Skin epidermis (tissue), 12 donors: ENCODE data around the gene EIF2B1.
"Not testable (repeated sequence)": the region's sequence is repeated elsewhere in the genome, so short reads cannot be mapped to it uniquely, and the experiment has no call there.

ENCODE experiments used
- H3K27ac ChIP-seq, 21 experiments: fragments of 200-600 bp; sonication (generic) in 11 of 21; one replicate each; pipeline ENCODE4 v1.5.0; 2020; ENCODE audit warnings: mild to moderate bottlenecking in 3 of 21, inconsistent platforms in 2 of 21, moderate library complexity in 2 of 21
- H3K4me3 ChIP-seq, 7 experiments: fragments of 200-600 bp; sonication (generic) in 2 of 7; one replicate each; pipeline ENCODE4 v1.5.0; 2020; ENCODE audit warnings: inconsistent platforms in 2 of 7, mild to moderate bottlenecking in 2 of 7, moderate library complexity in 1 of 7

The EIF2B1 gene

DNA sequence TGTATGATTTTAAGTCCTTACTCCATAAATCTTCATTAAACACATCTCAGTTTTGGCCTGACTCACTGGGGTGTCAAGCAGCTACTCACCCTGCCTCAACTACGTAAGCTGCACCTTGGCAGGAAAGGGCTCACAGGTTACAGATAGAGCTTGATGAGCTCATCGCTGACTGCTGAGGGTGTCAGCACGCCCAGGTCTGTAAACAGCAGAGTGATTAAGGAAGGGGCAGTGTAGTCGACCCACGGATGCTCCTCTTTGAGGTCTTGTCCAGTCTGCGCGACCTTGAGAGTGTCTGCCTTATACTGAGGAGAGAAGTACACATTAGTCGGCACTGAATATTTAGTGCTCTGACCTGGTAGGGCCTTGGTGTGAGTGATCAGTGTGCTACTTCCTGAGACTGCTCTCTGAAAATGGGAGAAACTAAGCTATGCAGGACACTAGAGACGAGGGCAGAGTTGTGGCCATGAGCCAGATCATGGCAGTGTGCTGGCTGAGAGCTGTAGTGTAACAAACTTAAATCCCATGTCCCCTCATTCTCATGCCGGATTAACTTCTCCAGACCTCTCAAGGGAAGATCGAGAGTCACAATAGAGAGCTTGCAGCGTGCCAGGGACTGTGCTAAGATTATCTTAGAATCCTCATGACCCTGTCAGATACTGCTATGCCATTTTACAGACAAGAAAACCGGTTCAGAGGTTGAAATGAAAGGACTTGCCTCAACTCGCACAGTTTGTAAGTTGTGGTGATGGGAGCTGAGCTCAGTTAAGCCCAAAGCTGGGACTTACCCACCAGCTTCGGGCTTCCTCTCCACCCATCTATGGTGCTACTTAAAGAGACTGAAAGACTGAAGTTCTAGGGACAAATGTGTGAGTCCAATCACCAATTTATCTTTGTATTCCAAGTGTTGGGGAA is 11.6 kb downstream of the EIF2B1 start:
- Histone ChIP-seq H3K4me3 (no peak overlapping the region), H3K27ac (peak overlapping the region in 1 of 21 experiments; percentile 37)

DNA sequence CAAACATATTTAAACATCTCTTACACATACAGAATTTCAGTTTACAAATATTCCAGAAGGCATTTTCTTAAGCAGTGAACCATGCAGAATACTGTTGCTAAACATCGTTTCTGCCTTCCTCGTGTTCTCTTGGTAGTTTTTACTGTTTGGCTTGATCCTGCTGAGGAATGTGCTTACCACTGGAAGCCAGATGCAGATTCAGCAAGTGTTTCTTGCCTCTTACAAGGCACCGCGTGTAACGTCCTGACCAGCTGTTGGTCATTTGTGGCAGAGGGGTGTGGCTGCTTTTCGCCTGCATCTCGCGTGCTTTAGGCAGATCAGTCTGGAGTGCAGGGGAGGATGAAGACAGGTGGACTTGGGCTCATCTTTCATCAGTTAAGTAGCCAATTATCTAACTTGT is 12.4 kb downstream of the EIF2B1 start:
- Histone ChIP-seq H3K4me3 (no peak overlapping the region), H3K27ac (no peak overlapping the region)

DNA sequence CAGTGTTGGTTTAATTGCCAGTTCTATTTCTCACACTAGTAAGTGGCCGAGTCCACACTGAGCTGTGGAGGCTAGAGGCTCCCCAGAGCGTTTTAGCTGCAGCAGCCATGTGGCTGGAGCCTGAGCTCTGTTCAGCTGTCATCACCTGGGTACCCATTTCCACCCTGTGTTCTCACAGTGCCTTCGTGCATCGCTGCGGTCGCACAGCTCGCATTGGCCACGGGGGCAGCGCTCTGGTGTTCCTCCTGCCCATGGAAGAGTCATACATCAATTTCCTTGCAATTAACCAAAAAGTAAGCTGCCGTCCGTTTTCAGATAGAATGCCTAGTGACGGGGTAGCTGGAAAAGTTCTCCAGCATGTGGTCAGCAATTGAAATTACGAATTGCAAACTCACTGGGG is 15.9 kb downstream of the EIF2B1 start:
- H3K27ac ChIP-seq: no peak overlapping the region
- no peak overlapping the region for H3K4me3 ChIP-seq

DNA sequence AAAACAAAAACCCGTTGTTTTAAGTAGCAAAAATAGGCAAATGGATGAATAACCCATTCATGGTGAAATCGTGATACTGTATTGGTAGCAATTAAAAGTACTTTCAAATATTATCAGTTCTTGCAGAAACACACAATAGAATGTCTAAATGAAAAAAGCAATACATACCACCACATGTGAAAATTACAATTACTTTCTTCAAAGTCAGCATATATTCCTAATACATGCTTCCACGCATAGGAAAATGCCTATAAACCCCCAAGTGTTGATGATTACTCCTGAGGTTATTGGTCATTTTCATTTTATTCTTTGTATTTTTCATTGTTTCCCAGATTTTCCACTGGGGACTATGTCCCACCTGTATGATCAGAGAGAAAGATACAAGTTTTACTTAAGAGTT is 16.3 kb downstream of the EIF2B1 start:
- Histone ChIP-seq H3K27ac (no peak overlapping the region), H3K4me3 (no peak overlapping the region)

DNA sequence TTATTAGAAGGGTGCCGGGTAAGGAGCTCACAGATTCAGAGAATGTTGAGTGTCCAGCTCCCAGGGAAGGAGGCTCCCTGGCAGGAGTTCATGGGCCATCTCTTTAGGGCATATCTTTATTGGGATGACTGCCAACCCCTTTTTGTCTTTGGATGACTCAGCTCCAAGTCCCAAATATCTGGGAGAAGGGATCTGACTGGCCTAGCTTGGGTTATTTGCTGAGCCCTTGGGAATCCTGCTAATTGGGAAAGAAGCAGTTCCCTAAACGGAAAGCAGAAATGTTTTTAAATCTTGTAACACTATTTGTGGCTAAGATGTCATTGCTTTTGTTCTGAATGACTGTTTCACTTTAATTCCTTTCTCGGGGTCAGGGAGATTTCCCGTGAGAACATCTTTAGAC is 19.0 kb downstream of the EIF2B1 start:
- H3K27ac ChIP-seq: no peak overlapping the region
- no peak overlapping the region for H3K4me3 ChIP-seq

DNA sequence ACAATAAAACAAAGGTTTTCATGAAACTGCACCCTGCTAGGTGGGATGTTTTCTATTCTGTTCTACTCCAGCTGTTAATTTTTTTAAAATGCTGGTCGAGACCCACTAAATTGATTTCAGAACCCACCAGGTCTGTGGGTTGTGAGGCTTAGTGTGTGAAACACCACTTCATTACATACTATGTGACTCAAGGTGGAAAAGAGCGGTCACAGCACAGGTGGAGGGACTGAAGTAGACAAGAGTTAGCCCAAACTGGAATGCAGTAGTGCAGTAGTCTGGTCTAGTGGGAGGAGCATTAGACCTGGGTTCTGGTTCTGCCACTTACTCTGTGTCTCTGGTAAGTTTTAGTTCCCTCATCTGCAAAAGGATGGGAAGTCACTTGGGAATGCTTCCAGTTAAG is 19.4 kb downstream of the EIF2B1 start:
- Histone ChIP-seq H3K4me3 (no peak overlapping the region), H3K27ac (no peak overlapping the region)

DNA sequence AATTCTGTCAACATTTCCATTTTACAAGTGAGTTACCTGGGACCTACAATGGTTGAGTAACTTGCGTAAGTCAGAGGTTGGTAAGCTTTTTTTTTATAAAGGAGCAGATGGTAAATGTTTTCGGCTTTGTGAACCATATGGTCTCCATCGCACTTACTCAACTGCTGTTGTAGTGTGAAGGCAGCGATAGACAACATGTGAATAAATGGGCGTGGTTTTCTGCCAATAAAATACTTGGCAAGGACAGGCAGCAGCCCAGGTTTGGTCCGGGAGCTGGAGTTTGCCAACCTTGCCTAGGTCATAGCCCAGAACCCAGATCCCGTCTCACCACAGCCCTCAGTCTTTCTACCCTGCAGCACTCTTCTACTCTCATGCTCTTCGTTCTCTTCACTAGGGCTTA is 25.3 kb downstream of the EIF2B1 start:
- H3K4me3 ChIP-seq: no peak overlapping the region
- H3K27ac ChIP-seq: no peak overlapping the region

DNA sequence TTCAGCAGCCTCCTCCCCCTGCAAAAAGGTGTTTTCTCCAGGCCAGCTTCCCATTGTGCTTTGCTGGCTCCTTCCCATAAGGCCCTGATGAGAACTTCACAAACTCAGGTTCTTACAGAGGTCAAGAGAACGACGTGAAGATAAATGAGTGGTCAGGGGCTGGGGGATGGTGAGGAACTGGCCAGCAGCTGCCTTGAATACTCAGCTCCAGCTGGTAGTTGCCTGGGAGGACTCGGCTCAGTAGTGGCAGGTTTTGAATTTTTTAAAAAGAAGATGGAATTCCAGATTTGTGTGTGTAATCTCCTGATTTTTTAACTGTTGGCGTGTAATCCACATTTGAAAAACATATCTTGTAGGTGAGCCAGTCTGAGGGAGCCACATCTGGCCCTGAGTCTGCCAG is 25.7 kb downstream of the EIF2B1 start:
- H3K4me3 ChIP-seq: no peak overlapping the region
- H3K27ac ChIP-seq: no peak overlapping the region

DNA sequence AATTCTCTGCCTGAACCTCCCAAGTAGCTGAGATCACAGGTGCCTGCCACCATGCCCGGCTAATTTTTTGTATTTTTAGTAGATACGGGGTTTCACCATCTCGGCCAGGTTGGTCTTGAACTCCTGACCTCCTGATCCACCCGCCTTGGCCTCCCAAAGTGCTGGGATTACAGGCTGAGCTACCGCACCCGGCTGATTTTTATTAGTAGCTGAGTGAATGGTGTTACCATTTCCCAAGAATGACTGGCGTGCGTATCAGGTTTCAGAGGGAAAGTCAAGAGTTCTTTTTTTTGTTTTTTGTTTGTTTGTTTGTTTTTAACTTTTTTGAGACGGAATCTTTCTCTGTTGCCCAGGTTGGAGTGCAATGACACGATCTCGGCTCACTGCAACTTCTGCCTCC is 30.0 kb downstream of the EIF2B1 start:
- peak overlapping the region in 1 of 7 experiments; percentile 100 for H3K4me3 ChIP-seq
- H3K27ac ChIP-seq: not testable (repeated sequence)

DNA sequence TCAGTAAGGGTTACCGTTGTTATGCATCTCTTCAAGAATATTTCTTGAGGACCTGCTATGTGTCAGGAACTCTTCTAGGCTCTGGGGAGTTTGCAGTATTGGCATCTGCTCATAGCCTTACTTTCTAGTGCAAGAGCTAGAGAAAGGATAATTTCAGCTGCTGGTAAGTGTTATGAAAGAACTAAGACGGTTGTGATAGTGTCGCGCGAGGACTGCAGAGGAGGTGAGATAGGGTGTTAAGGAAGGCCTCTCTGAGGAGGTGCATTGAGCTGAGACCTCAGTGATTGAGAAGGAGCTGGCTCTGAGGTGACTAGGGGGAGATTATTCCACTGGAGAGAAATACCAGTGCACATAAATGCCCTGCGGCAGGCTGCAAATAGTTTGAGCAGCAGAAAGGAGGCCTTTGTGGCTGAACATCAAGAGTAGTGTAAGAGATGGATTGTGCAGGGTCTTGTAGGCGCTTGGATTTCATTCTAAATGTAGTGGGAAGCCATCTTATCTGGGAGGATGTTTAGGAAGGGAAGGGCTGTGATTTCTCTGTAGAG is 30.8 kb downstream of the EIF2B1 start:
- H3K27ac ChIP-seq: peak overlapping the region in 20 of 21 experiments; percentile 87 to 98 (median 91)

DNA sequence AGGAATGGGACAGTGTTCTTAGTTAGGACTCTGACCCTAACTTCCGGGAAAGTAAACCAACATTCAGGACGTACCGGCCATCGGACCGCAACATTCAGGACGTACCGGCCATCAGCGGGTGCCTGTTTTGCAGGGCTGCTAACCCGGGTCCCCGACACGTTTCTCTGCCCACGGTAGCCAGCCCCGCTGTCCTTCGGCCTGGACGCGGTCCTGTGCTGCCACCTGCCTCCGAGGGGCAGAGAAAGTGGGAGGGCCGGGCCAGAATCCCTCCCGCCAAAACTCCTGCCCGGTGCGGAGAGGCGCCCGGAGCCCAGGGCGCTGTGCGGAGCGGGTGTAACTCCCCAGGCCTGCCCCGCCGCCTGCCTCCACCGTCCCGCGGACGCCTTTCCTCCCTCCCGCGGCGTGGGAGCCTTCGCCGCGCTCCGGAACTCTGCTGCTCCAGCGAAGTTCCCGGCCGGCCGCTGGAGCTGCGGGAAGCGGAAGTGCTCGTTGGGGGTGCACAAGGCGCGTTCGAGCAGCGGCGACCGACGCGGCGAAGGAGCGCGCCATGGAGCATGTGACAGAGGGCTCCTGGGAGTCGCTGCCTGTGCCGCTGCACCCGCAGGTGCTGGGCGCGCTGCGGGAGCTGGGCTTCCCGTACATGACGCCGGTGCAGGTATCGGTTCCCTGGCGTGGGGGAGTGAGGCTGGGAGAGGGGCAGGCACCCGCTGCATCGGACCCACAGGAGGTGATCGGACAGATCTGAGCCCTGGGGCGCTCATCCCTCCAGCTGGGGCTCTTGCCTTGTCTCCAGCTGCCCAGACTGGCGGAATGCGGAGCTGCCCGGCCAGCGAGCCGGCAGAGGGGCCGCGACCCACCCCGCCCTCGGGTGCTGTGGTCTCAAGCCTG is 31.6 kb downstream of the EIF2B1 start, which contains the start of gene DDX55:
Gene DDX55 (plus strand): TSS at position 498 of the 888 bp plus-strand sequence. CDS start 50 bp downstream, at position 548.
- H3K27ac ChIP-seq: peak within 1 kb of the TSS; percentile 81 to 98 (median 91)
- peak within 1 kb of the TSS; percentile 83 to 100 (median 99) for H3K4me3 ChIP-seq

More for the DNA sequence above, 30.8 kb downstream of the EIF2B1 start:
- H3K4me3 ChIP-seq: peak overlapping the region; percentile 83 to 100 (median 99)

DNA sequence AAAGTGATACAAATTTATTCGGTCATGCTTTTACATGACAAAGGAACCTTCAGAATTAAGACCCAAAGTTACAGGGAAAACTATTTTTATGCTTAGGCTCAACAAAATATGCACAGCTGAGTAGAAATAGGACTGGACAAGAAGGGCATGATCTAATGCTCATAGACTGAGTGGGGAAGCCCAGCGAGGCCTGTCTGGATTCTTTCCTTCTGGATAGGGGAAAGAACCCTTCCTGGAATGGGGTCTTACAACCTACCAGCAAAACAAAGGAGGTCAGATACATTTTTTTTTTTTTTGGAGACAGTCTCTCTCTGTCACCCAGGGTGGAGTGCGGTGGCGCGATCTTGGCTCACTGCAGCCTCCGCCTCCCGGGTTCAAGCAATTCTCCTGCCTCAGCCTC is 33.8 kb downstream of the EIF2B1 start:
- Histone ChIP-seq H3K4me3 (no peak overlapping the region), H3K27ac (no peak overlapping the region)

DNA sequence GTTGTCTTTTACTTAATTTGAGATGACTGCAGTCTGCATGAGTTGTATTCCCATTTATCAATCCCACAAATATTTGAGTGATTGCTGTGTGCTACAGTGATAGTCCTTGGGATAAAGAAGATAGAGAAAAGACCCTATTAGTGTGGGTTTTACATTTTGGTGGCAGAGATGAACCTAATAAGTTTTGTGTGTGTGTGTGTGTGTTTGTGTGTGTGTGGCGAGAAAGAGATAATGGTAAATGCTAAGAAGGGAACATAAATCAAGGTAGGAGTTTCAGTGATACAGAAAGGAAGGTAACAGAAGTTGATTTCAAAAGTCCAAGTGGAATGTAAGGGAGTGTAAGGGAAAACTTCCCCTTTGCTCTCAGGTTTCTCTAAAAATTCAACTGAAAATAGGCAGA is 34.2 kb downstream of the EIF2B1 start:
- Histone ChIP-seq H3K4me3 (no peak overlapping the region), H3K27ac (no peak overlapping the region)

DNA sequence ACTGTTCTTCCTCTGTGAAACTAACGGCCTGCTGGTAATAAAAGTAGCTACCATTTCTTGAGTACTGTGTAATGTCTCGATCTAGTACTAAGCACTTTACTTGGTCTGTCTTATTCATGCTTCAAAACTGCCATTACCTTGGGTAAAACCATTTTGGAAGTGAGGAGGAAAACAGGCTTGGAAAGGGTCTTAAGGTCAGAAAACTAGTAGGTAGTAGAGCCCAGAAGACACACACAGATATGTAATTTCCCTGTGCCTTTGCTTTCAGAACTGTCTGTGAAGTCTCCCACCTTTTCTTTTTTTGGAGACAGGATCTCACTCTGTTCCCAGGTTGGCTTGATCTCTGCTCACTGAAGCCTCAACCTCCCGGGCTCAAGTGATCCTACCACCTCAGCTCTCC is 35.0 kb downstream of the EIF2B1 start:
- Histone ChIP-seq H3K27ac (no peak overlapping the region), H3K4me3 (no peak overlapping the region)

DNA sequence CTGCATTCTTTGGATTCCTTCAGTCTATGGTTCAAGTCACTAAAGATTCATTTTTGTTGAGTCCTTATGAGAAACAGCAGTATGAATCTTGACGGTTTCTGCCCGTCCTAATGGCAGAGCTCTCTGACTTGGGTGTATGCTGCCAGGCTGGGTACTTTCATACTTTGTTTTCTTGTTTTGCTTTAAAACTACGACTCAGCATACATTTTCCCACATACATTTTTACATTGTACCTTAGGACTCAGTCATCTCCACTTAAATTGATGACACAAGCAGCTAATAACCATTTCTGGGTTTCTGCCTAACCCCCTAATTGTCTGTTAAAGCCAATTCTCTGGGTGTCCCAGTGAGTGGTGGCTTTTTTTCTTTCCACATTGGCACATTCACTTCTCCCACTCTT is 36.4 kb downstream of the EIF2B1 start:
- H3K4me3 ChIP-seq: no peak overlapping the region
- no peak overlapping the region for H3K27ac ChIP-seq

DNA sequence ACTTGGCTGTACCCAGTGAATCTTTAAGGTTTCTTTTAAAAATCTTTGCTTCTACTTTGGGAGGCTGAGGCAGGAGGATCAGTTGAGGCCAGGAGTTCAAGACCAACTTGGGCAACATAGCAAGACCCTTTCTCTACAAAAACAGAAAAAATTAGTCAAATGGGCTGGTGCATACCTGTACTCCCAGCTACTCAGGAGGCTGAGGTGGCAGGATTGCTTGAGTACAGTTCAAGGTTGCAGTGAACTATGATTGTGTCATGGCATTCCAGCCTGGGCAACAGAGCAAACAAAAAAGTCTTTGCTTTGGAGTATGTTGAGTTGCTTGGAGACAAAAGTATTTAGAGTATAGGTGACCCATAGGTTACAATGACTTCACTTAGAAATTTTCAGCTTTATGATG is 37.8 kb downstream of the EIF2B1 start:
- H3K4me3 ChIP-seq: no peak overlapping the region
- H3K27ac ChIP-seq: no peak overlapping the region

DNA sequence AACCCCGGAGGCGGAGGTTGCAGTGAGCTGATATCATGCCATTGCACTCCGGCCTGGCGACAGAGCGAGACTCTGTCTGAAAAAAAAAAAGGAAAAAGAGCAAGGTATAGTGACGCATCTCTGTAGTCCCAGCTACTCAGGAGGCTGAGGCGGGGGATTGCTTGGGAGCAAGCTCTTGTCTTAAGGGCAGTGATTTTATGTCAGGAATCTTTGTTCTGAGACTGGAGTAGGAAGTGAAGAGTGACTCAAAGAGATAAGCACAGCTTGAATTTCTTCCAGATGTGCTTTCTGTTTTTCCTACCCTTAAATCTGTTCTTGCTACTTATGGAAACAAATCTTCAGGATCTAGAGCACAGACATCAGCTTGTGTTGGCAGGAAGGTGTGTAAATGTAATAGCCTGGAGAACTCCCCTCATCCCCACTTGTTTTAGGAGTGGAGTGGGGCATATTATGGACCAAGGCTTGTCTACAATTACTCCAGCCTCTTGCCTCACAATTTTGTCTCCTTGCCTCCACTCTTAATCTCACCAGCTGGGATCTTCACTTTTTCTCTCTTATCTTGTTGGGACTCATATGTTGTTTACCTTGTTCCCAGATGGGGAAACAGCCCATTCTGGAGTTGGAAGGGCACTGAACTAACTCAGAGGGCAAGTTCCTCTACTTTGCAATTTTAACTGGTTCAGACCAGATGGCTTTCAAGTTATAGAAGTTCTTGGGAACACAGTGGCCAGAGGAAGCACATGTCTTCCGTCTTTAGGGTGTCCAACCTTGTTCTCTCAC is 41.6 kb downstream of the EIF2B1 start:
- Histone ChIP-seq H3K27ac (no peak overlapping the region), H3K4me3 (no peak overlapping the region)

DNA sequence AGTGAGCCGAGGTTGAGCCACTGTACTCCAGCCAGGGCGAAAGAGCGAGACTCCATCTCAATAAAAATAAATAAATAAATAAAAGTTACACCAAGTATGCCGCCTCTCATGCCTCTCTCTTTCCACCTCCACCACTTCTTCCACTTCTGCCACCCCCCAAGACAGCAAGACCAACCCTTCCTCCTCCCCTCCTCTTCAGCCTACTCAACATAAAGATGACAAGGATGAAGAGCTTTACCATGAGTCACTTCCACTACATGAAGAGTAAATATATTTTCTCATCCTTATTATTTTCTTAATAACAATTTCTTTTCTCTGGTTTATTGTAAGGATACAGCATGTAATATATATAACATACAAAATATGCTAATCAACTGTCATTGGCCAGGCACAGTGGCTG is 52.7 kb downstream of the EIF2B1 start:
- Histone ChIP-seq H3K27ac (no peak overlapping the region), H3K4me3 (no peak overlapping the region)

DNA sequence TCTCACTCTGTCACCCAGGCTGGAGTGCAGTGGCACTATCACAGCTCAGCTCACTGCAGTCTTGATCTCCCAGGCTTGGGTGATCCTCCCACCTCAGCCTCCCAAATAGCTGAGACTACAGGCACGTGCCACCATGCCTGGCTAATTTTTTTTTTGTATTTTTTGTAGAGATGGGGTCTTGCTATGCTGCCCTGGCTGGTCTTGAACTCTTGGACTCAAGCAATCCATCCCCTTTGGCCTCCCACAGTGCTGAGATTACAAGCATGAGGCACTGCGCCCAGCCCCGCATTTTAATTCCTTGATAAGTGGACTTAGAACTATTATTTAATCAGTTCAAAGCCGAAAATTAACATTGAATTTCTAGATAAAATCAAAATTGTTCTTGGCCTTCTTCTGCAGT is 54.7 kb downstream of the EIF2B1 start:
- H3K27ac ChIP-seq, H3K4me3 ChIP-seq: not testable (repeated sequence)

DNA sequence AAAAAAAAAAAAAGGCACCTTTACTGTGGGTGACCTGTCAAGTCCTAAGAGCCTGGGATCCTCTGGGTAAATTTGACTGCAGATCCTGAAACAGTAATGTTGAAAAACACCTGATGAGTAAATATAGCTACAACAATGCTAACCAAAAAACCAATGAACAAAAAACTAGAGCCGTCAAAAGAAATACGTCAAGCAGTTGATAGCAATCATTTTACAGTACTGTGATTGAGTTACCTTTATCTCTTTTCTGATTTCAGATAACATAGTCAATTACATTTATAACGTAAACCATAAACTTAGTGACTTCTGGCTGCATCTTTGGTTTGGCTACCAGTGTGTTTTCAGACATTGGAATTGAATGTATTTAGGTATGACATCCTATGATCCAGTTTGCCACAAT is 55.2 kb downstream of the EIF2B1 start:
- no peak overlapping the region for H3K27ac ChIP-seq
- H3K4me3 ChIP-seq: no peak overlapping the region
